Activated CD8-positive, alpha-beta memory T cell treated with anti-CD3 and anti-CD28 coated beads, Interleukin-2, amount 10 ng/mL, durations not matched to agents 7 days and 5 days (primary cell): ENCODE data around the gene FBXO45. TPM values are rescaled to one million over a fixed set of nuclear protein-coding genes. Genes with fewer than 3 reads are reported as not detected.
"Not testable (repeated sequence)": the region's sequence is repeated elsewhere in the genome, so short reads cannot be mapped to it uniquely, and the experiment has no call there.

Experiments used
- ATAC-seq: fragments of 150-1000 bp; cut with Tn5 transposase; one replicate; pipeline ENCODE4 v1.10.0; 2021; ENCODE audit warnings: moderate library complexity
- CTCF ChIA-PET: fragments of 350-600 bp; sonication (Branson Sonifier 250); formaldehyde crosslinking; loops from one replicate; lab custom pipeline; 2021; ENCODE audit warnings: antibody characterized with exemption; lab: Charles Lee
- DNase-seq: peaks from one replicate; pipeline ENCODE4 v3.0.0-alpha.2; 2020
- H3K27ac Mint-ChIP-seq: one replicate; pipeline ENCODE4 v1.8.0; 2021; ENCODE audit warnings: mild to moderate bottlenecking, mixed read lengths
- H3K27me3 Mint-ChIP-seq: one replicate; pipeline ENCODE4 v1.8.0; 2021; ENCODE audit warnings: mixed read lengths
- H3K36me3 Mint-ChIP-seq: one replicate; pipeline ENCODE4 v1.8.0; 2021; ENCODE audit warnings: mild to moderate bottlenecking, mixed read lengths
- H3K4me1 Mint-ChIP-seq: one replicate; pipeline ENCODE4 v1.8.0; 2021; ENCODE audit warnings: mixed read lengths
- H3K4me3 Mint-ChIP-seq: one replicate; pipeline ENCODE4 v1.8.0; 2021; ENCODE audit warnings: mild to moderate bottlenecking, moderate library complexity, mixed read lengths
- H3K9me3 Mint-ChIP-seq: one replicate; pipeline ENCODE4 v1.8.0; 2022; ENCODE audit warnings: low read depth, mixed read lengths
- total RNA-seq, 2 experiments: library from RNA; stranded (reverse); gene quantifications; one replicate each; pipeline ENCODE4 v1.2.3, GENCODE V29; 2021

Gene FBXO45
- total RNA-seq, 2 experiments from 2014 or later = 14.9 to 20.3 TPM

DNA sequence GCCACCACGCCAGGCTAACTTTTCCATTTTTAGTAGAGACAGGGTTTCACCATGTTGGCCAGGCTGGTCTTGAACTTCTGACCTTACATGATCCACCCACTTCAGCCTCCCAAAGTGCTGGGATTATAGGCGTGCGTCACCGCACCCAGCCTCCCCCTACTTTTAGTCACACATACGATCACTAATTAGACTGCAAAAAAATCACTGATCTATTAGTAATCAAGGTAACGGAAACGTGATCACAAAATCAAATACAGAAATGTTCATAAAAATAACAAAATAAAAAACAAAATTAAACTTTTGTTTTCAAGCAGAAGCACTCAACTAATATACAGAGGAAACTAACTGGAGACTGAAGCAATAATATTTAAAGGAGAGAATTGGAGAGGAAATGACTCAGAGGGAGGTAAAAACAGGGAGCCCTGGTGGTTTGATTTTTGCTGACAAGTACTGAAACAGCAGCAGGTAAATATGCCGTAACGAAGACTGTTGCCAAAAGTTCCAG, 4.7 kb upstream of the FBXO45 start:
- Mint-ChIP-seq H3K9me3 (no peaks in the 10 kb centered on the region), H3K4me3 (peak overlapping the region; percentile 23), H3K4me1 (peaks cover 56% of the 10 kb centered on the region), H3K36me3 (peaks cover 25% of the 10 kb centered on the region), H3K27ac (peak overlapping the region; percentile 90), H3K27me3 (no peaks in the 10 kb centered on the region)
- CTCF ChIA-PET = no interaction called here
- ATAC-seq (no peak), DNase-seq (peak; percentile 46)

DNA sequence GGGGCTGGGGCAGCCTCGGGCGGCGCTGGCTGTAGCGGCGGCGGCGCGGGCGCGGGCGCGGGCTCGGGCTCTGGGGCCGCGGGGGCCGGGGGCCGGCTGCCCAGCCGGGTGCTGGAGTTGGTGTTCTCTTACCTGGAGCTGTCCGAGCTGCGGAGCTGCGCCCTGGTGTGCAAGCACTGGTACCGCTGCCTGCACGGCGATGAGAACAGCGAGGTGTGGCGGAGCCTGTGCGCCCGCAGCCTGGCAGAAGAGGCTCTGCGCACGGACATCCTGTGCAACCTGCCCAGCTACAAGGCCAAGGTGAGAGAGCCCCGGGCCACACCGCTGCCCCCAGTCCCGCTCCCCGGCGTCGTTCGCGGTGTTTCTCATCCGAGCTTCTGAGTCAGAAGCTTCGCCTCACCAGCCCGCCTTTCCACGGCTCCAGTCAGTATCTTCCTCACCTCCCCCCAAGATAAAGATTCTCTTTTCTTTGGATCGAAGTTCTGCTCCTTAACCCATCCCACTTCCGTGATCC, 600 bp downstream of the FBXO45 start:
- H3K36me3 Mint-ChIP-seq = peaks cover 13% of the 10 kb centered on the region
- CTCF ChIA-PET = interaction anchor here (0.9 to 3.3 kb wide), 14 partner anchors 7 to 373 kb away, joined by 3 to 16 read pairs (median 4); partner anchors contain the start of genes NCBP2 and SENP5

DNA sequence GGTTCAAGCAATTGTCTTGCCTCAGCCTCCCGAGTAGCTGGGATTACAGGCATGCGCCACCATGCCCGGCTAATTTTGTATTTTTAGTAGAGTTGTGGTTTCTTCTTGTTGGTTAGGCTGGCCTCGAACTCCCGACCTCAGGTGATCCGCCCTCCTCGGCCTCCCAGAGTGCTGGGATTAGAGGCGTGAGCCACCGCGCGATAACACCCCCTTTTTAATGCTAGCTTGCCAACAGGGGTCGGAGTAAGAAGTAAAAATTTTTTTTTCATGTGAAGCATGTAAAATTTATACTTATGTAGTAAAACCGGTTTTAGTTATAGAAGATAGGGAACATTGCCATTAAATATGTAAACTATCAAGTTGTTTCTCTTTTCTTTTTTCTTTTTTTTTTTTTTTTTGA, 1.9 kb downstream of the FBXO45 start:
- CTCF ChIA-PET = interaction anchor here (1.5 to 3.3 kb wide), 3 partner anchors 8 to 39 kb away, joined by 4 to 11 read pairs (median 8); no protein-coding TSS in a partner anchor
- H3K36me3 Mint-ChIP-seq = peaks cover 13% of the 10 kb centered on the region
- H3K27me3 Mint-ChIP-seq, ATAC-seq, H3K27ac Mint-ChIP-seq, DNase-seq, H3K9me3 Mint-ChIP-seq: not testable (repeated sequence)
- H3K4me1 Mint-ChIP-seq = peaks cover 39% of the 10 kb centered on the region
- peak overlapping the region; percentile 86 for H3K4me3 Mint-ChIP-seq

More for the DNA sequence above, 600 bp downstream of the FBXO45 start:
- ATAC-seq = peak; percentile 56
- peak overlapping the region; percentile 86 for H3K4me3 Mint-ChIP-seq
- no peaks in the 10 kb centered on the region for H3K9me3 Mint-ChIP-seq
- peaks cover 43% of the 10 kb centered on the region for H3K4me1 Mint-ChIP-seq
- H3K27ac Mint-ChIP-seq = peak overlapping the region; percentile 87
- peak; percentile 77 for DNase-seq
- H3K27me3 Mint-ChIP-seq = no peaks in the 10 kb centered on the region

DNA sequence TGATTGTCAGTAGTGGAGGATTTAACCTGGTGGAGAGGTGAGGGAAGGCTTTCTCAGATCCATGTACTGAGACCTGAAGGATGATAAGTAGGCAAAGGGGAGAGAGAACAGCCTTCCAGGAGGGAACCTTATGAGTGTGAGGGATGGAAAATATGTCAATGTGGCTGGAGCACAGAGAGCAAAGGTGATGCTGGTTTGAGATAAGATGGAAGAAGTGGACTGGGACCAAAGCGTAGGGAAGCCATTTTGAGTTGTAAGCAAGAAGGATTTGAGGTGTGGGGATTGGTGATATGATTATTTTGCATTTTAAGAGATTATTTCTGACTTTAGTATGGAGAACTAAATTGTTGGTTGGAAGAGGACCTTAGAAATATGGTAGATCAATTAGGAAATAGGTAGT, 3.9 kb downstream of the FBXO45 start:
- DNase-seq (no peak), ATAC-seq (no peak)
- CTCF ChIA-PET = interaction anchor here (1.0 to 2.2 kb wide), 4 partner anchors 13 to 43 kb away, joined by 3 to 7 read pairs (median 3); no protein-coding TSS in a partner anchor
- no peak overlapping the region for H3K4me3 Mint-ChIP-seq
- no peak overlapping the region for H3K27ac Mint-ChIP-seq
- H3K4me1 Mint-ChIP-seq = peaks cover 33% of the 10 kb centered on the region
- no peaks in the 10 kb centered on the region for H3K9me3 Mint-ChIP-seq
- H3K27me3 Mint-ChIP-seq = no peaks in the 10 kb centered on the region
- H3K36me3 Mint-ChIP-seq = peaks cover 7% of the 10 kb centered on the region

DNA sequence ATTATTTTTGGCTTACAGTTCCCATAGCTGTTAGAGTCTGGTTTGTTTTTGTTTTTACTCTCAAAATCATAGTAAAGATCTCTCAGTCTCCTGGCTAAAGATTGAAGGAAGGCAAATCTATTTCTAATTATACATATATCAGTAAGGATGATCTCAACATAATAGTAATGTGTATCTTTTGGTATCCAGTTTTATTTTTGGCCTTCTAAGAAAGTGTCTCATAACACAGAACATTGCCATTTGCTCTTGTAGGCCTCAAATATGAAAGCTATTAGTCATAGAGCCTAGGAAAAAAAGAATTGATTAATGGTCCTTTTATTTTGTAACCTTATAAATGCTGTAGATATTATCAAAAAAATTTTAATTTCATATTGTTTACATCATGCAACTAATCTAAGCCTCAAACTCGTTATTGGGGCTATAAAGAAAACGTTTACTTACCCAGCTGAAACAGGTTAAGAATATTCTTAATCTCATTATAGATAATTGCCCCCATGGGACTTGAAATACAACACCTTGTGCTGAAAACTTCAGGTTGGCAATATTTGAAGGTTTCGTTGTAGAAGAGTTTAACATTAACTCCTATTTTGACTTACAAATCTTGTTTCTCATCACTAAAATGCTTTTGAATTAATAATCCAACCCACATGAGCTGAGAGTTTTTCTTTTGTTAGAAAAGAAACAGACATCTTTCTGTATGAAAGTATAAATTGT, 16.7 kb downstream of the FBXO45 start:
- peaks cover 40% of the 10 kb centered on the region for H3K36me3 Mint-ChIP-seq

DNA sequence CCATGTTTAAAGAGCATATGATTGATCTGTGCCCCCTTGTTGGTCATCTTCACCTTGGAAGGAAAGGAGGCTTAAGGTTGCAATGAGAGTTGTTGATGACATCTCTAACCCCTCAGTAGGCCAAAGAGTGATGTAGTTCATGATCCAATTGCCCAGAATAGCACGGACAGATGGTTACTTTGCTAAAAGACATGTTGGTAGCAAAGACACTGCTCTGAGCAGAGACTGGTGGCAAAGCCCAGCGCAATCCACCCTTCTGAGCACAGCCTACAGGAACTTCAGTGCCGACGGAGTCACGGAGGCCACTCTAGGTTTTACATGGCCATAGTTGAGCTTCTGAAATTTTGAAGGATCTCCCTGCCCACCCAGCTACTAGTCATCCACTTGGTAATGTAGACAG, 21.8 kb downstream of the FBXO45 start:
- H3K9me3 Mint-ChIP-seq = no peaks in the 10 kb centered on the region
- H3K27ac Mint-ChIP-seq = no peak overlapping the region
- peaks cover 11% of the 10 kb centered on the region for H3K36me3 Mint-ChIP-seq
- CTCF ChIA-PET = interaction anchor here (0.7 to 1.8 kb wide), 4 partner anchors 12 to 62 kb away, joined by 3 to 4 read pairs (median 3); no protein-coding TSS in a partner anchor
- peak; percentile 30 for DNase-seq
- no peak for ATAC-seq
- H3K4me1 Mint-ChIP-seq = no peaks in the 10 kb centered on the region
- no peak overlapping the region for H3K4me3 Mint-ChIP-seq
- H3K27me3 Mint-ChIP-seq = no peaks in the 10 kb centered on the region

More for the DNA sequence above, 16.7 kb downstream of the FBXO45 start:
- Mint-ChIP-seq H3K9me3 (no peaks in the 10 kb centered on the region), H3K4me3 (no peak overlapping the region), H3K4me1 (peaks cover 5% of the 10 kb centered on the region), H3K27ac (no peak overlapping the region), H3K27me3 (no peaks in the 10 kb centered on the region)
- ATAC-seq (no peak), DNase-seq (no peak)
- CTCF ChIA-PET = interaction anchor here (1.7 kb wide), 1 partner anchor 16 kb away, joined by 8 read pairs; the partner anchor contains the start of genes FBXO45 and WDR53

DNA sequence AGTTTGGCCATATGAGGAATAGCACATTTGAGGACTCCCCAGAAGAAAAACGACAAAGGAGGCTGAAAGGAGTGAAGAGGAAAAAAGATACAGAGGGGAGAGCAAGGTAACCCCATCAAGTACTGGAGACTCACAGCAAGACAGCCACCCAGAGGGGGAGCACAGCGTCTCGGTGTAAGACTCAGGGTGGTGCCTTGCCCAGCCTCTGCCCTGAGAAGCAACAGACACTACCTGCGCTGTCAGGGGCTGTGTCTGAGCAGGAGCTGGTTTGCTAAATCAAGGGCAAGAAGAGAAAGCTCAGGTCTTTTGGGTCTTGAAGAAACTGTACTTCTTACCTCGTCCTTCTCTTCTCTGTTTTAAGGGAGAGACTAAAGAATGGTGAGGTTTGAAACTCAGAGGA, 27.9 kb downstream of the FBXO45 start:
- ATAC-seq = peak; percentile 39
- H3K9me3 Mint-ChIP-seq = no peaks in the 10 kb centered on the region
- CTCF ChIA-PET = interaction anchor here (0.9 to 1.1 kb wide), 2 partner anchors 9 to 68 kb away, joined by 4 to 6 read pairs; no protein-coding TSS in a partner anchor
- H3K4me3 Mint-ChIP-seq = no peak overlapping the region
- H3K4me1 Mint-ChIP-seq = peaks cover 14% of the 10 kb centered on the region
- H3K27me3 Mint-ChIP-seq = peaks cover 24% of the 10 kb centered on the region
- H3K36me3 Mint-ChIP-seq = no peaks in the 10 kb centered on the region
- DNase-seq = no peak
- no peak overlapping the region for H3K27ac Mint-ChIP-seq

DNA sequence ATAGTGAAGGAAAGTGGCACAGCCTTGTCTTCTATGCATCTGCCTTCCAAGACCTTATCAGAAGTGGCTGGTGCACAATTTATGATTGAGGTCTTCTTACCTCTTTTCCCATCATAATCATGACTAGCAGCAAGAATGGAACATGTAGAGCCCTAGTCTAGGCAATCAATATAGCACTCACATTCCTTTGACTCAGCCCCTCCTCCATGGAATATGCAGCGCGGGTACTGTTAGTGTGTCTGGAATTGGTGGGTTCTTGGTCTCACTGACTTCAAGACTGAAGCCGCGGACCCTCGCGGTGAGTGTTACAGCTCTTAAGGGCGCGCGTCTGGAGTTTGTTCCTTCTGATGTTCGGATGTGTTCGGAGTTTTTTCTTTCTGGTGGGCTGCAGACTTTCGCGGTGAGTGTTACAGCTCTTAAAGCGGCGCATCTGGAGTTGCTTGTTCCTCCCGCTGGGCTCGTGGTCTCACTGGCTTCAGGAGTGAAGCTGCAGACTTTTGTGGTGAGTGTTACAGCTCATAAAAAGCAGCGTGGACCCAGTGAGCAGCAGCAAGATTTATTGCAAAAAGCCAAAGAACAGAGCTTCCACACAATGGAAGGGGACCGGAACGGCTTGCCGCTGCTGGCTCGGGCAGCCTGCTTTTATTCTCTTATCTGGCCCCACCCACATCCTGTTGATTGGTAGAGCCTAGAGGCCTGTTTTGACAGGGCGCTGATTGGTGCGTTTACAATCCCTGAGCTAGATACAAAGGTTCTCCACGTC, 29.7 kb downstream of the FBXO45 start:
- ATAC-seq (peak; percentile 42), DNase-seq (peak; percentile 73)
- CTCF ChIA-PET = interaction anchor here (1.1 to 1.9 kb wide), 4 partner anchors 11 to 69 kb away, joined by 3 to 8 read pairs (median 3); partner anchors contain the start of genes FBXO45 and WDR53
- H3K36me3 Mint-ChIP-seq, H3K27ac Mint-ChIP-seq, H3K9me3 Mint-ChIP-seq: not testable (repeated sequence)
- H3K4me1 Mint-ChIP-seq = peaks cover 14% of the 10 kb centered on the region
- peak overlapping the region; percentile 70 for H3K4me3 Mint-ChIP-seq
- peaks cover 24% of the 10 kb centered on the region for H3K27me3 Mint-ChIP-seq

DNA sequence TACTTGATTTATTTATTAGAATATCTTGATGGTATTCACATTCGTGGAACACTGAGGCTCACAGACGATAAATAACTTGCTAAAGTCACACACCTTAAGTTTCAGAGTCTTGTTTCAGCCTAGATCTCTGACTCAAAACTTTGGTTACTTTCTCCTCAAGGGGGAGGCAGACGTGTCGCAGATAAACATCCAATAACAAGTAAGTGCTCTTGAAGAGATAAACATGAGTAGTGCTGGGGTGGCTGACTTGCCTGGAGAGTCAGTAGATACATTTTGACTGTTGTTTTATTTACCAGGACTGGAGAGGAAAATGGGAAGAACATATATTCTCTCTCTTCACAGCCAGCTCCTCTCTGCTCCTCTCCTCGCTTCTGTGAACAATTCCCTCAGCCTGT, 31.3 kb downstream of the FBXO45 start:
- Mint-ChIP-seq H3K4me1 (peaks cover 18% of the 10 kb centered on the region), H3K36me3 (no peaks in the 10 kb centered on the region)
- CTCF ChIA-PET = no interaction called here

DNA sequence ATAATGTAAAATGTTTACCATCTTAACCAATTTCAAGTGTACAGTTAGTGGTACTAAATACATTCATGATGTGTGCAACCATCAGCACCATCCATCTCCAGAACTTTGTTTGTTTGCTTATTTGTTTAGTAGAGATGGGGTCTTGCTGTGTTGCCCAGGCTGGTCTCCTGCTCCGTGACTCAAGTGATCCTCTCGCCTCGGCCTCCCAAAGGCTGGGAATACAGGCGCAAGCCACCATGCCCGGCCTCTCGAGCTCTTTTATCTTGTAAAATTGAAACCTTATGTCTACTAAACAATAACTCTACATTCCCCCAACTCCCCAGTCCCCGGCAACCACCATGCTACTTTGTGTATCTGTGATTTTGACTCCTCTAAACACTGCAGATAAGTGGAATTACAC, 31.9 kb downstream of the FBXO45 start:
- Mint-ChIP-seq H3K27me3 (peaks cover 24% of the 10 kb centered on the region), H3K36me3 (no peaks in the 10 kb centered on the region), H3K9me3 (no peaks in the 10 kb centered on the region), H3K4me3 (no peak overlapping the region), H3K27ac (no peak overlapping the region), H3K4me1 (peaks cover 21% of the 10 kb centered on the region)
- CTCF ChIA-PET = no interaction called here
- ATAC-seq (no peak), DNase-seq (peak; percentile 36)

More for the DNA sequence above, 31.3 kb downstream of the FBXO45 start:
- H3K27me3 Mint-ChIP-seq = peaks cover 24% of the 10 kb centered on the region
- H3K4me3 Mint-ChIP-seq = no peak overlapping the region
- ATAC-seq (no peak), DNase-seq (peak; percentile 11)
- H3K9me3 Mint-ChIP-seq = no peaks in the 10 kb centered on the region
- no peak overlapping the region for H3K27ac Mint-ChIP-seq

DNA sequence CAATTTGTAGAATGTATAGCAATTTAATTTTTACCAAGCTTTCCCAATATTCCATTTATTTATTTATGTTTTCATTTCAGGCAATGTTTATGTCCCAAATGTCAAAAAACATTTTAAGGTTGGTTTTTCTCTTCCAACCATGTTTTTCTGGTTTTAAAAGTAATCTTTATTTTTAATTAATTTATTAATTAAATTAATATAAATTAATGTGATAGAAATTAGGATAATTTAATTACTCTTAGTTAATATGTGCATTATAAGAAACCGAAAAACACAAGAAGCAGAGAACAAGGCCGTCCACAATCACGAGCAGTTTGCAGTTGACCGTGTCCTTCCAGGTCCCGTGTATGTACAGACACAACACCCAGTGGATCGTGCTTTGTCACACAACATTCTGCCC, 34.2 kb downstream of the FBXO45 start:
- Mint-ChIP-seq H3K4me1 (peaks cover 17% of the 10 kb centered on the region), H3K4me3 (no peak overlapping the region), H3K36me3 (no peaks in the 10 kb centered on the region), H3K9me3 (no peaks in the 10 kb centered on the region), H3K27me3 (peaks cover 7% of the 10 kb centered on the region), H3K27ac (no peak overlapping the region)
- CTCF ChIA-PET = interaction anchor here (0.8 to 11.2 kb wide), 4 partner anchors 9 to 85 kb away, joined by 3 to 219 read pairs (median 6); no protein-coding TSS in a partner anchor
- DNase-seq (no peak), ATAC-seq (no peak)

DNA sequence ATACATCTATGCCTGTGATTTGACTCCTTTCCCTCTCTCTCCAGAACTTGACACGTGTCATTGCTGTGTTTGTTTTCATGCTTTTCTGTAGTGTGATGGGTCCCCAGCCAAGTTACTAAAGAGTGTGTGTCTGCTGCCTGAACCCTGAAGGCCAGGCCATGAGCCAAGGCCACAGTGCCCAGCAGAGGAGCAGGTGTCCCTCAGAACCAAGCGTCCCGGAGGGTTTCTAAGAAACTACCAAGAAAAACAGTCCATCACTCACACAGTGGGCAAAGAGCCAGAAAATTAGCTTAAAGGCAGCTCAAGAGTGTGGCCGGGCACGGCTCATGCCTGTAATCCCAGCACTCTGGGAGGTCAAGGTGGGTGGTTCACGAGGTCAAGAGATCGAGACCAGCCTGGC, 35.2 kb downstream of the FBXO45 start:
- H3K36me3 Mint-ChIP-seq = no peaks in the 10 kb centered on the region
- no peaks in the 10 kb centered on the region for H3K9me3 Mint-ChIP-seq
- H3K4me3 Mint-ChIP-seq = no peak overlapping the region
- DNase-seq = no peak
- ATAC-seq = no peak
- CTCF ChIA-PET = interaction anchor here (0.6 to 11.2 kb wide), 6 partner anchors 10 to 366 kb away, joined by 3 to 219 read pairs (median 6); no protein-coding TSS in a partner anchor
- peaks cover 3% of the 10 kb centered on the region for H3K27me3 Mint-ChIP-seq
- H3K27ac Mint-ChIP-seq = no peak overlapping the region
- H3K4me1 Mint-ChIP-seq = peaks cover 7% of the 10 kb centered on the region
